Mononuclear cell (primary cell): ENCODE results near the gene SMYD3. TPM values are rescaled to one million over a fixed set of nuclear protein-coding genes. Genes with fewer than 3 reads are reported as not detected.

Experiments used
- H3K27me3 ChIP-seq: 2 replicates; pipeline ENCODE4 v1.6.0; 2011; ENCODE audit warnings: low read length, control low read depth; ENCODE audit not compliant: insufficient read depth
- H3K4me1 ChIP-seq: 2 replicates; pipeline ENCODE4 v1.5.1; 2011; ENCODE audit warnings: mild to moderate bottlenecking, low read length, control low read depth; ENCODE audit not compliant: insufficient read depth
- H3K4me3 ChIP-seq: 2 replicates; pipeline ENCODE4 v1.5.1; 2011; ENCODE audit warnings: mild to moderate bottlenecking, low read length, moderate library complexity
- H3K9me3 ChIP-seq: 2 replicates; pipeline ENCODE4 v1.5.1; 2011; ENCODE audit warnings: low read depth, mild to moderate bottlenecking, control low read depth, low read length
- total RNA-seq: library from RNA; depleted of rRNA; stranded (reverse); fragments of >200 nt; gene quantifications from one replicate; pipeline ENCODE4 v1.2.3, GENCODE V29; 2012

The SMYD3 gene
- total RNA-seq, 1 donor = 18.2 TPM

GRCh38 chr1:246162560-246162959, 344.5 kb downstream of the SMYD3 start:
- Histone ChIP-seq H3K27me3 (no peaks in the 10 kb centered on the region), H3K4me1 (peaks cover 28% of the 10 kb centered on the region), H3K4me3 (no peak overlapping the region), H3K9me3 (no peaks in the 10 kb centered on the region)

- Histone ChIP-seq H3K9me3 (no peaks in the 10 kb centered on the region), H3K4me1 (peaks cover 38% of the 10 kb centered on the region)
Observed at GRCh38 chr1:246161626-246162025, 345.5 kb downstream of the SMYD3 start.

DNA sequence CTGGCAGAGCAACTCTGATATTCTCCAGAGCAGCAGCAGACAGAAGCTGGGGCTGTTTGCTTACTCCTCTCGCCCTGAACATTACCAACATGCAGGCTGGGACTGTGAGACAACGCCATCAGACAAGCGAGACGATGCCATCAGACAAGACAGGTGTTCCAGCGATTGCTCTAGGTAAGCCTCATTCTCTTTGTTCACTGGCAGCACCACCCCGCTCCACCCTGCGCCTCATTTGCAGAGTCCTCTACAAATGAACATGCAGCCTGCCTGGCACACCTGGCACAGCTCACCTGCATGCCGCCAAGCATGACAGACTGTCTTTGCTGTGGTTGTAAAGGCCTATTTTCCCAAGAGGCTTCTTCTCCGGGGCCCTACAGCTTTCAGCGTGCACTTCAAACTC, 346.2 kb downstream of the SMYD3 start:
- H3K4me3 ChIP-seq = no peak overlapping the region
- H3K4me1 ChIP-seq = peaks cover 41% of the 10 kb centered on the region
- no peaks in the 10 kb centered on the region for H3K27me3 ChIP-seq
- no peaks in the 10 kb centered on the region for H3K9me3 ChIP-seq

More at GRCh38 chr1:246161626-246162025, 345.5 kb downstream of the SMYD3 start:
- Histone ChIP-seq H3K4me3 (no peak overlapping the region), H3K27me3 (no peaks in the 10 kb centered on the region)

DNA sequence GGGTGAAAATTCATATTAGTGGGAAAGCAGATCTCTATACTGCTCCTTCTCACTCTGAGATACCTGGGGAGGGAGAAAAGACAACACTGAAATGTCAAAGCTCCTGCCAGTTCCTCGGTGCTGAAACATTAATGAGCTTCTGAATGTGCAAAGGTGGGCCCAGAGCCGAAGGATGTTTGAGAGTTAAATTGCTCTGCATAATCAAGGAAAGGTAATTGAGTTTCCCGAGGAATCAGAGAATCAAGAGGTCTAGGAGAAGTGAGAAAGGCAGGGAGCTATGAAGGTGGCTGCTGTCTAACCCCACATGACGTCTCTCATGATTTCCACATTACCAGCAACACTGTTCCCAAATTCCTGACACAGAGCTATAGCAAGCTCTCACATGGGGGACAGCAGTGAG, 346.7 kb downstream of the SMYD3 start:
- H3K27me3 ChIP-seq = no peaks in the 10 kb centered on the region
- H3K9me3 ChIP-seq = no peaks in the 10 kb centered on the region
- H3K4me3 ChIP-seq = no peak overlapping the region
- H3K4me1 ChIP-seq = peaks cover 40% of the 10 kb centered on the region

- Histone ChIP-seq H3K4me1 (peaks cover 33% of the 10 kb centered on the region), H3K27me3 (no peaks in the 10 kb centered on the region), H3K4me3 (no peak overlapping the region), H3K9me3 (no peaks in the 10 kb centered on the region)
Observed at GRCh38 chr1:246159279-246160227, 347.5 kb downstream of the SMYD3 start.

- no peaks in the 10 kb centered on the region for H3K9me3 ChIP-seq
- H3K4me3 ChIP-seq = no peak overlapping the region
- H3K27me3 ChIP-seq = no peaks in the 10 kb centered on the region
- peaks cover 33% of the 10 kb centered on the region for H3K4me1 ChIP-seq
Observed at GRCh38 chr1:246158131-246158530, 348.9 kb downstream of the SMYD3 start.

- Histone ChIP-seq H3K9me3 (no peaks in the 10 kb centered on the region), H3K27me3 (no peaks in the 10 kb centered on the region), H3K4me1 (peaks cover 39% of the 10 kb centered on the region), H3K4me3 (no peak overlapping the region)
Observed at GRCh38 chr1:246157516-246157915, 349.6 kb downstream of the SMYD3 start.

DNA sequence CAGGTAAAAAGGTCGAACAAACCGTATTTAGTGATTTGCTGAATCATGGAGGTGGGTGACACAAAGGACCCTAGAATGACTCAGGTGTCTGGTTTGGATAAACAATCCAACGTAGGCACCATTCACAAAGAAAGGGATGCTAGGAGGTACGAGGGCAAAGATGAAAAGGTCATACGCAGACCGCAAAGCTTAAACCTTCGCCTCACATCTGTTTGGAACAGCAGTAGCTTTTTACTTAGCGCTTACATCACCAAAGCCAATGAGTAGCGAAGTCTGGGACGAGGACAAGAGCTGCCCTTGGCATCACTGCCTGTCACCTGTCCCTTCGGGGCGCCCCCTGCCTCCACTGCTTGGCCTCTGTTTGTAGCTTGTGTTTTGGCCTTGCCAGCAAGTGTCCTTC, 350.2 kb downstream of the SMYD3 start:
- Histone ChIP-seq H3K9me3 (no peaks in the 10 kb centered on the region), H3K4me3 (no peak overlapping the region), H3K4me1 (peaks cover 45% of the 10 kb centered on the region), H3K27me3 (no peaks in the 10 kb centered on the region)

DNA sequence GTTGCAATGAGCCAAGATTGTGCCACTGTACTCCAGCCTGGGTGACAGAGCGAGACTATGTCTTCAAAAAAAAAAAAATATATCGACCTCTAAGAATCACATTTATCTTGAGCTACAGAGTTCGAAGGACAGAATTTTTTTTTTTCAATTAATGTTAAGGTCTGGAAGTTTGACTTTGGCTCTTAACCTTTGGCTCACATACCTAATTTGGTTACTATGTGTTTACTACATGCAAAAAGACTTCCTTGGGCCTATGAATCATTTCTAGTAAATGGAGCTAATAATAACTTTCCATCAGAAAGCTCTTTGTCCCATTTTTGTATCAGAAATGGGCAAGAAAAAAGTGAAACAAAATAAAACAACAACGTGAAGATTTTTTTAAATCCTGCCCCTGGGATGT, 351.2 kb downstream of the SMYD3 start:
- Histone ChIP-seq H3K27me3 (no peaks in the 10 kb centered on the region), H3K4me1 (peaks cover 48% of the 10 kb centered on the region), H3K9me3 (no peaks in the 10 kb centered on the region), H3K4me3 (no peak overlapping the region)

GRCh38 chr1:246153796-246154212, 353.3 kb downstream of the SMYD3 start:
- H3K27me3 ChIP-seq = no peaks in the 10 kb centered on the region
- H3K4me3 ChIP-seq = no peak overlapping the region
- H3K4me1 ChIP-seq = peaks cover 36% of the 10 kb centered on the region
- H3K9me3 ChIP-seq = no peaks in the 10 kb centered on the region

- Histone ChIP-seq H3K4me1 (peaks cover 32% of the 10 kb centered on the region), H3K9me3 (no peaks in the 10 kb centered on the region), H3K4me3 (no peak overlapping the region), H3K27me3 (no peaks in the 10 kb centered on the region)
Observed at GRCh38 chr1:246152986-246153431, 354.1 kb downstream of the SMYD3 start.

DNA sequence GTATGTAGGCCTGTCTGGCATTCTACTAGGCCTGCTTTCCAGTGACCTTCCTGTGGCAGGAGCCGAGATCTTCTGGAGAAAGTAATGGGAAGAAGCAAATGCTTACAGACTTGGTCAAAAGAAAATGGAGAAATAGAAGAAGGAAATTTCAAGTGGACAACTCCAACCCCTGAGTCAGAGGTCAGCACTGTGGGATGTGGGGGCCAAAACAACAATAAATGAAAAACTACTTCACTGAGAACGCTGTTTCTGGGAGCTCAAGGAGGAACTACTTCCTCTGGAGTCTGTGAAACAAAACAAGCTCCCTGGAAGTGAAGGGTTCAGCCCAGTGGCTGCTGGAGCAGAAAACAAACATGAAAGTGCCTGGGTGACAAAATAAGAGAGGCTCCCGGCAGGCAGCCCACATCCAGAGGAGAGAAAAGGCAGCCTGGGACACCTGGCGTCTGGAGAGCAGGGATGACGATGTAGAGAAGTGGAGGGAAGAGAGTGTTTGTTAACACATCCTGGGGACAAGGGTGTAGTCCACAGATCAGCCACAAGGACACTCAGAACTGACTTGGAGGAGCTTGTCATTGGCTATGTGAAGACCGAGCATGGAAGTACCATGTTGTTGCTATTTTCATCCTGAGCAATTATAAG, 355.2 kb downstream of the SMYD3 start:
- no peaks in the 10 kb centered on the region for H3K9me3 ChIP-seq
- no peak overlapping the region for H3K4me3 ChIP-seq
- H3K4me1 ChIP-seq = peaks cover 21% of the 10 kb centered on the region
- no peaks in the 10 kb centered on the region for H3K27me3 ChIP-seq

DNA sequence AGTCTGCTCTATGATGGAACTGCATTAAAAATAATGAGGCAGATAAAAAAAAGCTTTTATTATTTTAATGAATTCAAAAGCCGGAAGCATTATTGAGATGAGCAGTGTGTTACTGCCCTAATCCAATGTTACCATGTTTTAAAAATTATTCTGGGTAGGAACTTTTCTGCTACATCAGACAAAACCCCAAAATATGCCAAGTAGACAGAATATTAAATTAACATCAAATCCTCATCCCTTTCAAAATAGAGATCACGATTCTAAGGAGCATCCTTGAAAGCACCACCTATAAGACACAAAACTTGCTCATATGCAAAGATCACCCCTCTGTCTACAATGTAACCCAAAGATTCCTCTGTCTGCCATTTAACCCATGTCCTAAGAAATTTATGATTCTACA, 357.5 kb downstream of the SMYD3 start:
- no peak overlapping the region for H3K4me3 ChIP-seq

GRCh38 chr1:246147524-246148461, 359.3 kb downstream of the SMYD3 start:
- H3K27me3 ChIP-seq = no peaks in the 10 kb centered on the region
- no peaks in the 10 kb centered on the region for H3K9me3 ChIP-seq
- peaks cover 12% of the 10 kb centered on the region for H3K4me1 ChIP-seq

More for the DNA sequence above, 357.5 kb downstream of the SMYD3 start:
- Histone ChIP-seq H3K27me3 (no peaks in the 10 kb centered on the region), H3K4me1 (peaks cover 16% of the 10 kb centered on the region), H3K9me3 (no peaks in the 10 kb centered on the region)

More at GRCh38 chr1:246147524-246148461, 359.3 kb downstream of the SMYD3 start:
- H3K4me3 ChIP-seq = no peak overlapping the region
